GM12891 (cell line): ENCODE data around the gene ZNF593.

Source experiments
- POLR2A ChIP-seq: IDR thresholded peaks from 2 replicates; pipeline ENCODE4 v1.6.1; 2011; ENCODE audit warnings: low read depth, low read length, control low read depth
- POLR2AphosphoS5 ChIP-seq: IDR thresholded peaks from 2 replicates; pipeline ENCODE4 v1.6.1; 2011; ENCODE audit warnings: low read depth, low read length, control low read depth
- POU2F2 ChIP-seq: IDR thresholded peaks from 2 replicates; pipeline ENCODE4 v1.6.1; 2011; ENCODE audit warnings: low read depth, mild to moderate bottlenecking, control low read depth, low read length, moderate library complexity
- SPI1 ChIP-seq: IDR thresholded peaks from 2 replicates; pipeline ENCODE4 v1.6.1; 2011; ENCODE audit warnings: low read depth, low read length, control low read depth
- TAF1 ChIP-seq: IDR thresholded peaks from 2 replicates; pipeline ENCODE4 v1.6.1; 2011; ENCODE audit warnings: low read depth, low read length, control low read depth

DNA sequence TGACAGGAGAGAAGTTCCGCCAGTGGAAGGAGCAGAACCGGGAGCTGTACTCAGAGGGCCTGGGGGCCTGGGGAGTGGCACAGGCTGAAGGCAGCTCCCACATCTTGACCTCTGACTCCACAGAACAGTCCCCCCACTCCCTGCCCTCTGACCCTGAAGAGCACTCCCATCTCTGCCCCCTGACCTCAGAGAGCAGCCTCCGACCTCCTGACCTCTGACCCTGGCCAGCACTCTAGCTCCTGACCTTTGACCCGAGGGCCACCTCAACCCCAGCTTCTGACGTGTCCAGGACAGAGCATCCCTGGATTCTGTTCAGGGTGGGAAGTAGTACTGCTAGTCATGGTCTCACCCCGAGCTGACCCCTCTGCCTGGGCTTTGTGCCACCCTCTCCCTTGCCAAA is 19.6 kb downstream of the ZNF593 start:
- TF ChIP-seq POLR2A (no peak), SPI1 (no peak), POLR2AphosphoS5 (no peak), TAF1 (no peak), POU2F2 (no peak)
